Natural killer cell (primary cell): ENCODE measurements around the gene MYPOP. TPM values are rescaled to one million over a fixed set of nuclear protein-coding genes. Genes with fewer than 3 reads are reported as not detected.

ENCODE experiments used
- ATAC-seq, 3 donors: fragments of 150-1000 bp in 2 of 3; fragments of 200-7000 bp in 1 of 3; cut with Tn5 transposase; 1 replicate in 1 of 3; 2 replicates in 2 of 3; pipeline ENCODE4 v1.10.0; 2021; ENCODE audit warnings: mild to moderate bottlenecking in 2 of 3, moderate library complexity in 2 of 3
- DNase-seq, 2 donors: peaks; one replicate each; pipeline versions ENCODE4 v3.0.0 to v3.0.0-alpha.2; 2013 to 2021; ENCODE audit warnings: mixed read lengths in 1 of 2
- H3K27ac ChIP-seq: one replicate; pipeline ENCODE4 v1.5.1; 2013; ENCODE audit warnings: mild to moderate bottlenecking, low read length
- H3K27me3 ChIP-seq: one replicate; pipeline ENCODE4 v1.6.1; 2013; ENCODE audit warnings: low read length; ENCODE audit not compliant: control insufficient read depth, insufficient read depth
- H3K36me3 ChIP-seq: one replicate; pipeline ENCODE4 v1.6.1; 2013; ENCODE audit warnings: low read length; ENCODE audit not compliant: control insufficient read depth, insufficient read depth
- H3K4me1 ChIP-seq: one replicate; pipeline ENCODE4 v1.6.1; 2013; ENCODE audit warnings: low read length; ENCODE audit not compliant: control insufficient read depth, insufficient read depth
- H3K4me3 ChIP-seq: one replicate; pipeline ENCODE4 v1.5.1; 2013; ENCODE audit warnings: low read length
- H3K9me3 ChIP-seq: one replicate; pipeline ENCODE4 v1.6.1; 2013; ENCODE audit warnings: low read length; ENCODE audit not compliant: control insufficient read depth, insufficient read depth
- H3K27ac Mint-ChIP-seq, 2 donors: one replicate each; pipeline ENCODE4 v1.8.0; 2022; ENCODE audit warnings: mild to moderate bottlenecking in 2 of 2, mixed read lengths in 2 of 2, moderate library complexity in 1 of 2
- H3K27me3 Mint-ChIP-seq, 2 donors: one replicate each; pipeline ENCODE4 v1.8.0; 2022; ENCODE audit warnings: low read depth in 2 of 2, mixed read lengths in 2 of 2
- H3K36me3 Mint-ChIP-seq: one replicate; pipeline ENCODE4 v1.8.0; 2022; ENCODE audit warnings: mixed read lengths
- H3K4me1 Mint-ChIP-seq, 2 donors: one replicate each; pipeline ENCODE4 v1.8.0; 2022; ENCODE audit warnings: mixed read lengths in 2 of 2
- H3K4me3 Mint-ChIP-seq: one replicate; pipeline ENCODE4 v1.8.0; 2022; ENCODE audit warnings: mild to moderate bottlenecking, moderate library complexity, mixed read lengths
- H3K9me3 Mint-ChIP-seq, 2 donors: one replicate each; pipeline ENCODE4 v1.8.0; 2022; ENCODE audit warnings: mixed read lengths in 2 of 2
- whole genome bisulfite sequencing: methylation state at CpG from one replicate; pipeline ENCODE4 v1.1.7; 2013; ENCODE audit warnings: missing lambda C conversion rate; ENCODE audit not compliant: insufficient coverage; 5-methylcytosine and 5-hydroxymethylcytosine counted together
- intact Hi-C: fragments of 100-400 bp; cut with micrococcal nuclease; formaldehyde crosslinking; loops from one replicate; pipeline ENCODE4 v1.14.2; 2022
- total RNA-seq, 4 donors: library from RNA; stranded (reverse); fragments of 120-200 nt in 1 of 4; gene quantifications; one replicate each; pipeline versions ENCODE4 v1.2.3 to v1.2.4, GENCODE V29; 2013 to 2022
- TF ChIP-seq, protein P1 (sequence below): fragments of 200-600 bp; IDR thresholded peaks from one replicate; pipeline ENCODE4 v1.8.0; 2022; ENCODE audit warnings: antibody characterized with exemption

The MYPOP gene
- total RNA-seq, 3 donors from 2014 or later (not counting 1 experiment from before 2014, with no cell fraction given), result 7.0 to 8.4 (median 7.2) TPM

DNA sequence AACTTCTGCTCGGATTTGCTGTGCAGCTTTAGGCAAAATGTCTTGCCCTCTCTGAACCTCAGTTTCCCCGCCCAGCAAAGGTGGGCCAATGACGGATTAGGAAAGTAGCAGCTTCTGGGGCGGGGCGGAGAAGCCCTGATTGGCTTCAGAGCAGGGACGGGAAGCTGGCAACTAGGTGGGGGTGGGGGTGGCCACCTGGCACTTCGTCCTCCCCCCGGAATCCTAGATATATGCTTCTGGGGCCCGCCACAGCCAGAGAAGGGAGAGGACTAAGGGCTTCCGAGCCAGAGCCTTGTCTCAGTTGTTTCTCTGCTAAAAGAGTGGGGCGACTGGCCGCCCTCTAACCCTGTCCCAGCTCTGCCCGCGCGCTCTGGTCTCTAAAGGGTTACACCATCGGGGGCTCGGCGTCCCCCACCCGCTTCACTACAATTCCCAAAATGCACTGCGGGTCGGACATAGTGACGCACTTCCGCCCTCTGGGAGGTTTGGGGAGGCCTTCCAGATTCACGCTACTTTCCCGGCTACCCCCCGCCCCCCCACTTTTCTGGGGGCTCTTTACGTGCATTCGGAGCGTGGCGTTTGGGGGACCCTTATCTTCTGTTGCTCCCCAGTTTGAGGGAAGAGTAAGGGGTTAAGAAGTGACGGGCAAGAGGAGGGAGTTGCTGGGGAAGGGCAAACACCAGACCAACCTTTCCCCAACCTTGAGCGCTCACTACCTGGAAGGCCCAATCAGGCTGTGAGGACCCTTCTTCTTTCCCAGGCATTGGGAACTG lies 15.8 kb downstream of the MYPOP start:
- H3K4me1 Mint-ChIP-seq, result peaks cover 17 to 32% of the 10 kb centered on the region in 2 donors
- Histone ChIP-seq H3K9me3 (no peaks in the 10 kb centered on the region), H3K4me1 (peaks cover 37% of the 10 kb centered on the region), H3K4me3 (peak overlapping the region; percentile 72), H3K36me3 (no peaks in the 10 kb centered on the region), H3K27ac (peak overlapping the region; percentile 86), H3K27me3 (no peaks in the 10 kb centered on the region)
- H3K4me3 Mint-ChIP-seq, result peak overlapping the region; percentile 98
- DNase-seq, result peak; percentile 87 to 96
- H3K36me3 Mint-ChIP-seq, result no peaks in the 10 kb centered on the region
- TF ChIP-seq, protein P1, sequence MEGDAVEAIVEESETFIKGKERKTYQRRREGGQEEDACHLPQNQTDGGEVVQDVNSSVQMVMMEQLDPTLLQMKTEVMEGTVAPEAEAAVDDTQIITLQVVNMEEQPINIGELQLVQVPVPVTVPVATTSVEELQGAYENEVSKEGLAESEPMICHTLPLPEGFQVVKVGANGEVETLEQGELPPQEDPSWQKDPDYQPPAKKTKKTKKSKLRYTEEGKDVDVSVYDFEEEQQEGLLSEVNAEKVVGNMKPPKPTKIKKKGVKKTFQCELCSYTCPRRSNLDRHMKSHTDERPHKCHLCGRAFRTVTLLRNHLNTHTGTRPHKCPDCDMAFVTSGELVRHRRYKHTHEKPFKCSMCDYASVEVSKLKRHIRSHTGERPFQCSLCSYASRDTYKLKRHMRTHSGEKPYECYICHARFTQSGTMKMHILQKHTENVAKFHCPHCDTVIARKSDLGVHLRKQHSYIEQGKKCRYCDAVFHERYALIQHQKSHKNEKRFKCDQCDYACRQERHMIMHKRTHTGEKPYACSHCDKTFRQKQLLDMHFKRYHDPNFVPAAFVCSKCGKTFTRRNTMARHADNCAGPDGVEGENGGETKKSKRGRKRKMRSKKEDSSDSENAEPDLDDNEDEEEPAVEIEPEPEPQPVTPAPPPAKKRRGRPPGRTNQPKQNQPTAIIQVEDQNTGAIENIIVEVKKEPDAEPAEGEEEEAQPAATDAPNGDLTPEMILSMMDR, result no peak
- no peaks in the 10 kb centered on the region for H3K9me3 Mint-ChIP-seq
- intact Hi-C loops, result loop anchor here (1.0 kb wide), 2 partner anchors 16 to 23 kb away; partner anchors contain the start of genes MYPOP and SYMPK
- peak overlapping the region; percentile 96 to 97 for H3K27ac Mint-ChIP-seq
- H3K27me3 Mint-ChIP-seq, result peaks cover 0 to 3% of the 10 kb centered on the region in 2 donors
- ATAC-seq, result peak; percentile 69 to 86 (median 73)
- 2% methylated on average over 24 of the region's 32 CpGs for WGBS

DNA sequence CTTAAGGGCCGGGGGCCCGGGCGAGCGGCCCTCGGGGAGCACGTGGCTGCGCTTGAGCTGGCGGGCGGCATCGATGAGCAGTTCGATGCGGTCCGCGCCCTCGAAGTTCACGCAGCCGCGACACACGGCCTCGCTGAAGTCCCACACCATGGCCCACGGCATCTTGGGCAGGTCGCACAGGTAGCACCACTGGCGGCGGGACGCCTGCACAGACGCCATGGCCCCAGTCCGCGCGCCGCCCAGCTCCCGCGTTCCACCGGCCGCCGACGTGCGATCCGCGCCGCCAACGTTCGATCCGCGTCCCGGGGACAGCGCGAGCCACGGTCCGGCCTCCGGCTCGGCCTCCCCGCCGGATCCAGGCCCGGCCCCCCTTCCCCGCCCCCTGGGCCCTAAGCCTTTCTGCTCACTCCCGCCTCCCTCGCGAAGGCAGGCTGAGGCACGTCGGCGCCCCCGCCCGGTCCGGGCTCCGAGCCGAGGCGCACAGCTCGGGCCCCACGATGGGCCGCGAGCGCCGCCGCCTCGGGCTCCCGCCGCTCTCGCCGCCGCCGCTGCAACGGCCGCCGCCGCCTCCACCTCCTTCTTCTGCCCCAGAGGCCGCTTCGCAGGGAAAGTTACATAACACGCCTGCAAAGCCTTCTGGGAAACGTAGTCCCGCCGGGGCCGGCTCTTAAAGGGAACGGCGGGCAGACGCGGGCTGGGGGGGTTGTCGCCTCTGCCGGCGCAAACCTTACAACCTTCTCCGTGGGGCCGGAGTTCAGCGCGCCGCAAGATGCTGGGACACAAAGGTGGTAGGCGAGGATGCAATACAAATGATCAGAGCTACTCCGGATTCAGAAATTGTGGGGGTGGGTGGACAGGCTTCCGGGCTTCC lies 16.6 kb downstream of the MYPOP start, which contains the start of gene IRF2BP1:
TSS of gene IRF2BP1 (minus strand) at position 586 of the 871 bp plus-strand sequence. CDS start at position 219, 367 bp downstream.
- Mint-ChIP-seq H3K4me1 (peaks cover 17 to 32% of the 10 kb centered on the region in 2 donors), H3K36me3 (no peaks in the 10 kb centered on the region), H3K27ac (peak within 1 kb of the TSS; percentile 96 to 97), H3K27me3 (peaks cover 0 to 6% of the 10 kb centered on the region in 2 donors), H3K4me3 (peak within 1 kb of the TSS; percentile 98), H3K9me3 (no peaks in the 10 kb centered on the region)
- TF ChIP-seq, protein P1, result no peak
- Histone ChIP-seq H3K9me3 (no peaks in the 10 kb centered on the region), H3K36me3 (no peaks in the 10 kb centered on the region), H3K27ac (peak within 1 kb of the TSS; percentile 86), H3K4me1 (peaks cover 37% of the 10 kb centered on the region), H3K4me3 (peak within 1 kb of the TSS; percentile 72), H3K27me3 (no peaks in the 10 kb centered on the region)
- ATAC-seq, result peak; percentile 72 to 88 (median 80)
- WGBS, result under 1% methylated on average over 107 of the region's 107 CpGs
- intact Hi-C loops, result loop anchor here (1.0 kb wide), 2 partner anchors 17 to 22 kb away; partner anchors contain the start of genes MYPOP and SYMPK
- DNase-seq, result peak; percentile 88 to 95

GRCh38 chr19:45884682-45885555 lies 17.5 kb downstream of the MYPOP start:
- DNase-seq (peak in 1 of 2 donors; percentile 26), ATAC-seq (no peak)
- intact Hi-C loops, result no loop called here
- Histone ChIP-seq H3K4me3 (peak overlapping the region; percentile 39), H3K9me3 (no peaks in the 10 kb centered on the region), H3K27ac (no peak overlapping the region), H3K27me3 (no peaks in the 10 kb centered on the region), H3K36me3 (no peaks in the 10 kb centered on the region), H3K4me1 (peaks cover 37% of the 10 kb centered on the region)
- Mint-ChIP-seq H3K27ac (no peak overlapping the region), H3K9me3 (no peaks in the 10 kb centered on the region), H3K27me3 (peaks cover 0 to 6% of the 10 kb centered on the region in 2 donors), H3K4me1 (peaks cover 17 to 32% of the 10 kb centered on the region in 2 donors), H3K4me3 (peak overlapping the region; percentile 37), H3K36me3 (no peaks in the 10 kb centered on the region)
- 74% methylated on average over 72 of the region's 72 CpGs for WGBS
- TF ChIP-seq, protein P1, result no peak
